Raji (cell line): ENCODE measurements around the gene KCNA1.

ENCODE experiments used
- POLR2A ChIP-seq: IDR thresholded peaks from 2 replicates; pipeline ENCODE4 v1.6.1; 2011; ENCODE audit warnings: low read depth, low read length, control low read depth; ENCODE audit not compliant: insufficient read depth

KCNA1 gene

DNA sequence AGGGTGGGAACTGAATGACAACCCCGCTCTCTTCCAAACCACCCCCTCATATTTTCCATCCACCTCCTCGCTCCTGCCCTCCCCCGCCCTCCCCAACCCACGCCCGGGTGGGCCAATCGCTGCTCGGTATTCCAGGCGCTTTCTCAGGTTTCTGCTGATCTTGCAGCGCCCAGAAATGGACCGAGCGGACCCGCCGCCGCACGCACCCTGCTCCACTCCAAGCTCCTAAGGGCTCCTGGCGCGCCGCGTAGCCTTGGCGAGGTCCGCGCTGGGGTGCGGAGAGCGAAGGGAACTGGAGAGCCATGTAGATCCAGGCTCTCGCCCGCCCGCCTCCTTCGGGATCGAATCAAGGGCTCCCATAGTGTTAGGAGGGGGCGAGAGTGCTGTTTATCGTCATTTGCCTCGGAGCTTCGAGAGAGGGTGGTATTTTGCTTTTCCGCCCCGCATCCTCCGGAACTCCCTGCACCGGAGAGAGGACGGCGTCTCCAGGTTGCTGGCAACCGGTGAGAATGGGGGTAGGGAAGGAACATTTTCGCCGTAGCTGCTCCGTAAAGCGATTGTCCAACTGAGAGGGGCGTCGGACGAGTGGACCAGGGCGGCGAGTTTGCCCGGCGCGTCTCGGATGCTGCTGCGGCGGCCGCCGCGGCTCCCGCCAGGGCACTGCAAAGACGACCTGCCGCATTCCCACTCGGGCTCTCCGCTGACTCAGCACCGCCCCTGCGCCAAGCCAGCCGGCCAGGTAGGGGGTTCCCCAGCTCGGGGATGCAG, at the start of gene KCNA1:
Gene KCNA1 (plus strand): TSS at position 172 of the 768 bp plus-strand sequence. CDS start 1,474 bp downstream, outside the sequence.
- no peak for TF ChIP-seq POLR2A

- no peak for TF ChIP-seq POLR2A
Measured at GRCh38 chr12:4860741-4861140, 49.0 kb upstream of the KCNA1 start.

DNA sequence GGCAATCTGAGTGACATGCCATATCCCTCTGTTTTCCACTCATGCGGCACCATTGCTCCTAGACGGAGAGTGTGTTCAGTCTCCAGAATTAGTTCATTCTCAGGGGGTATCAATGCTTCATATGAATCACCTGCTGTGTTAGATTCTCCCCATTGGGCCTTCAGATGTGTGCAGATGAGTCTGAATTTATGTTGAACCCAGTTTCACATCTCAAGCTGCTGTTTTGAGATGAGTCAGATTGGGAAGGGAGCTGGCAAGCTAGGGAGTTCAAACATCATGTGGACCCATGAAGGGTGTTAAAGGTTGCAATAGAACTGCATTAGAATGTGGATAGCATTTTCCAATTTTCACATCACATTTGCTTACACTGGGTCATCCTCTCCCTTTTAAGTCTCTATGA, 46.9 kb upstream of the KCNA1 start:
- TF ChIP-seq POLR2A: no peak

GRCh38 chr12:4864575-4864974, 45.1 kb upstream of the KCNA1 start:
- TF ChIP-seq POLR2A: no peak

DNA sequence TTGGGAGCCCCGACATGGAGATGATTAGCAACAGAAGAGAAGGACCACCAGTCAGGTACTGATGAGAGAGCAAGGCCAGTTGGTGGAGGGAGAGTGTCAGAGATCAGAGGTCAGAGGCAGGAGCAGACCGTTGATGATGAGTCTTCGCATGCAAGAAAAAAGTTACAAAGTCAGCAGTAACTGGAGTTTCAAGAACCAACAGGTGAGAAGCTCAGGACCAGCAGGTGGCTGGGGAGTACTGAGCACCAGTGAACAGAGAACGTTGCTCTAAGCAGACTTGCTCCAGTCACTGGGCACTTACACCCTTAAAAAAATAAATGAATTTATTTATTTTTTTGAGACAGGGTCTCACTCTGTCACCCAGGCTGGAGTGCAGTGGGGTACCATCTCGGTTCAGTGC, 44.5 kb upstream of the KCNA1 start:
- TF ChIP-seq POLR2A: no peak

GRCh38 chr12:4866299-4866698, 43.4 kb upstream of the KCNA1 start:
- TF ChIP-seq POLR2A: no peak

DNA sequence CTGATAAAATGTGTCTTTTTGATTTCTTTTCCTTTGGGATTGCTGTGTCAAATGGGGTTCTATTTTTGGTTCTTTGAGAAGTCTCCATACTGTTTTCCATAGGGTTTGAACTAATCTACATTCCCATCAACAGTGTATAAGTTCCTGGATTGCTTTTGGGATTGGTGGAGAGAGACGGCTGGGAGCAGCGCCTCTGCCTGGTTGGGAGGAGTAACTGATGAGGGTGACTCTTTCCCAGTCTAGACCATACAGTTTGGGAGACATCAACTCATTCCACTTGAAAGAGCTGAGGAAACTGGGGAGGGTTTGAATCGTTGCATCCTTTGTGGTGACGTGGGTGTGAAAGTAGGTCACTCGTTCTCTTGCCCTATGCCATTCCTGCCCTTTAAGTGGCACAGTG, 42.3 kb upstream of the KCNA1 start:
- no peak for TF ChIP-seq POLR2A

DNA sequence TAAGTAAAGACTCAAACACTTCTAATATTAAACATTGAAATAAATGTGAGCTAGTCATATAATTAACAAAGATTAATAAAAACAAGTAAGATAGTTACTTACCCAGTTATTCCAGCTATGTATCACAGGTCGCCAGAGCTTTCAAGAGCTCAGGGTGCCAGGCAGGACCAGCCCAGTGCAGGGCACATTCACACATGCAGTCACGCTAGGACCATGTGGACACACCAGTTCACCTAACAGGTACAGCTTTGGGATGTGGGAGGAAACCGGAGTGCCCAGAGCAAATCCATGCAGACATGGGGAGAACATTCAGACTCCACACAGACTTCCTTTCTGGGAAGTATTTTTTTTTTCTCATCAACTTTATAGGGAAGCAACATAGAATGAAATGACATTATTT, 39.3 kb upstream of the KCNA1 start:
- TF ChIP-seq POLR2A: no peak

- no peak for TF ChIP-seq POLR2A
Measured at GRCh38 chr12:4871514-4871913, 38.2 kb upstream of the KCNA1 start.

- no peak for TF ChIP-seq POLR2A
Measured at GRCh38 chr12:4873947-4874346, 35.8 kb upstream of the KCNA1 start.

GRCh38 chr12:4874671-4875070, 35.0 kb upstream of the KCNA1 start:
- no peak for TF ChIP-seq POLR2A

DNA sequence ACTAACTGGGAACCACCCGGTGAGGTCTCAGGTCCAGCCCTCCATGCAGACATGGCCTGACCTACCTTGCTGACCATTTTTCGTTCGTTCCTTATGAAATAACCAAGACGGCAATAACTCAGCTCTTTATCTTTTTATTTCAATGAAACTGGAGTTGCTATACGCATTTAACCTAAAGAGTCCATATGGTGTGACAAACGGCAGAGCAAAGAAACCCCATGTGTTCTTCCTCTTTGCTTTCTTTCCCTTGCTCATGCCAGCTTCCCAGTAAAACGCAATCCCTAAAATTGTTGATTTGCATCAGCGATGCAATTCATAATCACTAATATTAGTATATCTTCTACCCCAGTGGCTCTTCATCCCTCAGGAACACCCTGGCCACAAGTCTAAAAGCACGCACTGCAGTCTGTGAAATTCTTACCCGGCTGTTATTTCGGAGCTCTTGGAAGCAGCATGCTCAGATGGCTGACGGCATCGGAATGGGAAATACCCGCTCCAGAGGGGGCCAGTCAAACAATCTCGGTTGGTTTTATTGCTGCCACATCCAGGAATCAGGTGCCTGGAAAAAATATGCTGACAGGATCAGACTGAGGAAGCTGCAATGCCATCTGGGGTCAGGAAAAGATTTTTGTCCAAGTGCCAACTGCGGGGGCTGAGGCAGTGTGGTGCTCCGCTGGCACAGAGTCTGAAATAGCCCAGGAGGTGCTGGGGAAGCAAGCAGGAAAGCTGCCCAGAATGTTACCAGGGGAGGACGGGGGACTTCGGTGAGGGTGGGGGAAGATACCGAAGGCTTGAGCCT, 28.2 kb upstream of the KCNA1 start:
- no peak for TF ChIP-seq POLR2A

GRCh38 chr12:4891866-4892265, 17.8 kb upstream of the KCNA1 start:
- TF ChIP-seq POLR2A: no peak

GRCh38 chr12:4892418-4892817, 17.3 kb upstream of the KCNA1 start:
- TF ChIP-seq POLR2A: no peak

DNA sequence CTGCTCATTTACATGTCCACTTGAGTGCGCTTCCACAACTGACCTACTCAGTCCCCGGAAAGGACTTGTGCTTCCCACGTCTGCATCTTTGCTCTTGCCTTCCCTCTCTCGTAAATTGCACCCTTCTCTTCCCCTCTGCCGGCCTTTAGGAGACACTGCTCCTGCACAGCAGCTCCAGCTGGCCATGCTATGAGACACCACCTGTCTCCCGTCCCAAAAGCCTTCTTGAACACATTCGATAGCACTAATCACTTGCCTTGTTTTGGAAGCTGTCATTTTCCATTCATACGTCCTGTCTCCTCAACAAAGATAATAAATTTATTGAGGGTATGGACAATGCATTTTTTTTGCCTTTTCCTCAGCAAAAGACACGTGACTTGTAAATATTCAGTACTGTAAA, 15.7 kb upstream of the KCNA1 start:
- no peak for TF ChIP-seq POLR2A

DNA sequence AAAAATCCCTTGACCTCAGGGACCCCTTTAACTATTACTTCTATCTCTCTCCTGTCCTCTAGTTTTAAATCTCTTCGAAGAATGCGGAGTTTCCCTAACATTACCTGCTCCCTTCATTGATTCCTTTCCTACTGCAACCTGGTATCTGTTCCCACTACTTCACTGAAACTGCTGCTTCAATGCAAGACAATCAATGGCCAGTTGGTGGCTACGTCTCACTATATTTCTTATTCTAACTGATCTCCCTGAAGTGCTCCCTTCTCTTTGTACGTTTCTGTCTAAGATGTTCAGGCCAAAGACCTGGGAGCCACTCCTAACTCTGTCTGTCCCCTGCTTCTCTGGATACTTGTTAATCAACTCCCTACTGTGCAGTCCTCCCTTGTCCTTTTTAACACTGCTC, 10.3 kb upstream of the KCNA1 start:
- no peak for TF ChIP-seq POLR2A
